ENCODE results near the gene CPED1.

Gene CPED1

DNA sequence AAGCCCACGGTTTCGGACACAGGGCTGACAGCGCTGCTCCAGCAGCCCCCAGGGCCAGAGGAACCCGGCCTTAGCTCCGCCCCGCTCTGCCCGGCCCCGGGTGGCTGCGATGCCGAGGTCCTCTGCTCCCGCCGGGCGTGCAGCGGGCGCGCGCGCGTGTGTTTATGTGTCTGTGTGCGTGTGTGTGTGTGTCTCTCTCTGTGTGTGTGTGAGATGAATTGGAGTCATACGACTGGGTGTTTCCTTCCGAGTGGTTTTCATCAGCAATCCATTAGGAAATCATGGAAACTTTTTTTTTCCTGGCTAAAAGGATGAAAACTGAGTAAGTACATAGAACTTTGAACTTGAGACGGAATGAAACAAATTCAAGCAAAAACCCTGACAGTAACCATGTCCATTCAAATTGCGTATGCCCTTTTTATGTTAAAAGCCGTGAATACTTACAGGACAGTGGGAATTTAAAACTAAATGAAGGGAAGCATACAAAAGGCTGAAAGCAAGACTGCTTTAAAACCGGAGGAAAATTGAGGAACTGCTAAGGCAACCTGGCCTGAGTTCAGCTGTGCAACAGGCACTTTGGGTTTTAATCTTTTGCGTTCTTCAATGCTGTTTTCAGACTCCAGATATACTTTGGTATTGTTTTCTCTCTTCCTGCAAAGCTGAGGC is at the start of gene CPED1:
TSS of gene CPED1 (plus strand) at position 121 of the 666 bp plus-strand sequence. CDS start 911 bp downstream, outside the sequence.
- DNase-seq (ENCODE audit: low spot score), result peak; percentile 67

GRCh38 chr7:120939345-120939744 is 49.2 kb upstream of the CPED1 start:
- DNase-seq (ENCODE audit: low spot score), result no peak

DNA sequence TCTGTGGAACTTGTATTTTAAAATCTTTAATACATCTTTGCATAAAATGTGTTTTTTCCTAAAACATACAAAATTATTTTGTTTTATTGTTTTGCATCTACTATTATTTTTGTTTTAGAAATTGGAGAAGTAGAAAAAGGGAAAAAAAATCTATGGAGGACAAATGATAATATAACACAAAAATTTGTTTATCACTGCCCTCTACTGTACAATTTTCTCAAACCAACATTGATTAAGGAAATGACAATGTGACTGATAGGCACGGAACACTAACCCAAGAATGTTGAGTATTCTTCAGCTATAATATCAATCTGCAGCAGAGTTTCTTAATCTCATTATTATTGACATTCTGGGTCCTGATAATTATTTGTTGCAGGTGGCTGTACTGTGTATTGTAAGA is 47.4 kb upstream of the CPED1 start:
- peak; percentile 33 for DNase-seq (ENCODE audit: low spot score)

- peak; percentile 42 for DNase-seq (ENCODE audit: low spot score)
These were observed 46.7 kb upstream of the CPED1 start for GRCh38 chr7:120941856-120942255.

GRCh38 chr7:120942861-120943260 is 45.6 kb upstream of the CPED1 start:
- no peak for DNase-seq (ENCODE audit: low spot score)

- DNase-seq (ENCODE audit: low spot score), result no peak
These were observed 43.5 kb upstream of the CPED1 start for GRCh38 chr7:120944826-120945562.

DNA sequence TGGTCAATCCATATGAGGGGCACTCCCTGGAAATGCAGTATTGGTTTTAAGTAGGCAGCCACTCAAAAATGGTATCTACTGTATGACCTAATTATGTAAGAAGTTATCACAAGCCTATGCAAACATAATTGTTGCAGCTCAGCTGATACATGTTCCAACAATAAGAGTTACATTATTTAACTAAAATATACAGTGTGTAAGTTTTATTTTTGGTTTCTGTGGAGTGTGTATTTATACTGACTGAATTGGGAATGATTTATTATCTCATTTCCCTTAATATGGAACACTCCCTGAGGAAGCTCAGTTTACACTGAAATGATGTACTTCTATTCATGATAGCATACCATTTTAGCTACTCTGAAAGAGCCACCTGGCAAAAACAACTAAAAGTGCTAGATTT is 40.5 kb upstream of the CPED1 start:
- no peak for DNase-seq (ENCODE audit: low spot score)

DNA sequence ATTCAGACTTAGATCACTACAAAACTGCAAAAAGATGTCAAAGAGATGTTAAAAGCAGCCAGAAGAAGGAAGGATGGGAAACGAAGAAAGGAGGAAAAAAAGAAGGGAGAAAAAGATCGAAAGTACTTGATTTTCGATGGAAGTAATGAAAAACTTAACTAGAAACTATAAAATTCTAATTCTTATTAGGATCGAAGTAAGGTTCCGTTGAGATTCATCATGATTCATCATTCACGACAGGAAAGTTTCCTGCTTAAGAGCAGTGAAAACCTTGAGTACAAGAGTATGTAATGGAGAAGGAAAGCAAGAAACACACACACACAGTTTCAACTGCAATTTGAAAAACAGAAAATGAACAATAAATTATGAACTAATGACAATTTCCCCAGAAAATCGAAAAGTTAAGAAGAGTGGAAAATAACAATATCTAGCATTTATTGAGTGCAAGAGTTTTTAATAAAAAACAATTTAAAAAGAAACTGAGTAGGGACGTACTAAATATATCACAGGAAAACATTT is 39.1 kb upstream of the CPED1 start:
- peak; percentile 16 for DNase-seq (ENCODE audit: low spot score)

GRCh38 chr7:120949998-120950538 is 38.4 kb upstream of the CPED1 start:
- no peak for DNase-seq (ENCODE audit: low spot score)

DNA sequence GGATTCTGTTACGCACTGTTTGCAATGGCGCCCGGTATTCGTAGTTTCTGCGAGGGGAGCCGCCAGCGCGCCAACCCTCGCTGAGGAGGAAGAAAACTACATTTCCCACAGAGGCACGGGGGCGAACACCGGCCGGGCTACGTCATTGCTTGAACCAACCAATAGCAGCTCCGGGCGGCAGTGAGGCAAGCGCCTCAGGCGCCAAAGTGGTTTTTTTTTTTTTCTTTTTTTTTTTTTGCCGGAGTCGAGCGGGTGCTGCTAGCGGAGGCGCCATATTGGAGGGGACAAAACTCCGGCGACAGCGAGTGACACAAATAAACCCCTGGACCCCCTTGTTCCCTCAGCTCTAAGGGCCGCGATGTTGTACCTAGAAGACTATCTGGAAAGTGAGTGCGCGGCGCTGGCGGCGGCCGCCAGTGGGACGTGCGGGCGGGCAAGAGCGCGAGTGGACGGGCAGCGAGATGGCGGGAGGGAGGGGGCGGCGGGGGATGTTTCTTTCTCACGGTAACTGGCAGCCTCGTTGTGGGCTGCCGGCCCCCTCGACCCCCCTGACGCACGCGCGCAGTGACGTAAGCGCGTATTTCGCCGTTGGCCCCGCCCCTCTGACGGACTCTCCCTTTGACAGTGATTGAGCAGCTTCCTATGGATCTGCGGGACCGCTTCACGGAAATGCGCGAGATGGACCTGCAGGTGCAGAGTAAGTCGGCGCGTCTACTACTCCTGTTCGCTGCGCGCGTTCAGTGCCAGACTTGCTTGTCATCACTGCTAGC is 37.8 kb upstream of the CPED1 start, which contains the start of gene ING3:
TSS of gene ING3 (plus strand) at position 239 of the 770 bp plus-strand sequence. CDS start at position 359, 120 bp downstream.
- peak; percentile 97 for DNase-seq (ENCODE audit: low spot score)

DNA sequence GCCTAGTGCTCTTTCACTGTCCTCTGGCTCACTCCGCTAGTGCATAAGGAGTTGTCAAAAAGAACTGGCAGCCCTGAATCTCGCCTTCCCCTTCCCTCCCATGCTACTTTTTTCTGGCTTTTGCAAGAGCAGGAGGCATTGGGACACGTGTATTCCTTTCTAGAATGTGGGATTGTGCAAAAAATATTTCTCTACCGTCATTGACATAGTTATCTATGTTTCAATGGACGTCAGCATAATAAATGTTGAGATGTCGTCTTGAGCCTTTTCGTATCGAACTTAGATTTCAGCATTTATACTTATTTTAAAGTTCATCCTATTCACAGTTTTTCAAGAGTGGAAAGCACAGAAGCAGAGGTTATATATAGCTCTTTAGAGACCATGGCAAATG is 37.2 kb upstream of the CPED1 start:
- no peak for DNase-seq (ENCODE audit: low spot score)

- no peak for DNase-seq (ENCODE audit: low spot score)
These were observed 36.7 kb upstream of the CPED1 start for GRCh38 chr7:120951826-120952225.

DNA sequence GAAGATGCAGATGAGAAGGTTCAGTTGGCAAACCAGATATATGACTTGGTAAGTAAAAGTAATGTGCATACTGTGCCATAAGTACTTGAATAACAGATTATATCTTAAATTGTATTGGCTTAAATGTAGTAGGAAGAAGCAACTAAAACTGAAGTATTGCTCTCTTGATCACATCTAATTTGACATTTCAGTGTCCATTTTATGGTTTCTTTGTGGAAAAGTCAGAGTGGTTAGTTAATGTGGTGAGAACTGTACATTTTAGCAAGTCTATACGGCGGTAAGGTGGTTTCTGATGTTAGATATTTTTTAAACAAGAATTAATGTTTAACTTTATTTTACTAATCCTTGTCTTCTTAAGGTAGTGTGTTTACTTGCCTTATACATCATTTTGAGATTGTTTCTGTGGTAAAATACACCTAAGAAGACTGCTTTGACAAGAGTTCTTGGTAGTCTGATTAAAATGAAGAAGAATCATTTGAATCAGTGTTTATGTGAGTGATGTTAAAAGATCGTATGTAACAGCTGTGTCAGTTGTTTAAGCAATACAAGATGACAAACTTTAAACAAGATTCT is 32.8 kb upstream of the CPED1 start:
- DNase-seq (ENCODE audit: low spot score), result no peak

- DNase-seq (ENCODE audit: low spot score), result no peak
These were observed 28.5 kb upstream of the CPED1 start for GRCh38 chr7:120959929-120960484.

GRCh38 chr7:120960714-120961113 is 27.8 kb upstream of the CPED1 start:
- no peak for DNase-seq (ENCODE audit: low spot score)

DNA sequence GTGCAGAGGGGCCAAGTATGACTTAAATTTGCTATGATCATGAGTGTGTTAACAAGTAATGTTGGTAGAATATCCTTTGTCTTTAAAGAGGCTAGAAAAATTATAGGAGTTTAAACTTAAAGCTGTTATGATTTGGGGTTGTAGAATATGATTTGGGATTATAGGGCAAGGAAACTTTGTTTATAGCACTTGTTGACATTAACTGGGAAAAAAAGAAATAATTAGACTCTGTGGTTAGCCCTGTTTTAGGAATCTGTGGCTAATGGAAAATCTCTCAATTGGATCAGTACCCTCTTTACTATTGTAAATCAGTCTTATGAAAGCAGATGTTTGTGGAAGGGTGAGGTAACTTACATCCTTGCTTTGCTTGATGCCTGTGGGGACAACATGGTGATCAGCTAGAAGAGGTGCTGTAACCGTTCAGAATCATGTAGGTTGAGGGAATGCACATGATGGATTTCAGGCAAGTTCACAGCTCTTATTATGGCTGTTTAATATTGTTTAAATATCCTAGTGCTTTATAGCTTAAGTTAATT is 26.8 kb upstream of the CPED1 start:
- no peak for DNase-seq (ENCODE audit: low spot score)

DNA sequence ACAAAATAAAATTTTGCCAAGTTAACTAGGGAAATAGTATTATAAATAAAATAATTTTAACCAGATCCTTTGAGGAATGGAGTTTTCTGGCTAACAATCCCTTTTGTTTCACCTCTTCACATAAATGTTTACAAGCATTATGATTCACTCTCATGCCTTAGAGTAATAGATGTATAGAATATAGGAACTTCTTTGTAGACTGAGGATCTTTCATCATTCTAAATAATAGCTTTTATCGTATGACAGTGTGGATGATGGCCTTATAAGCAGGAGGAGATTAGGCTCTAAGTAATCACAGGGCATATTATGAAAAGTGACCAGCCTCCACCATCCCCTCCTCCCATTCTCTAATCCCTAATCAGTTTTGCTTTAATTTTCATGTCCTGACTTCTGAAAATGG is 24.4 kb upstream of the CPED1 start:
- no peak for DNase-seq (ENCODE audit: low spot score)

DNA sequence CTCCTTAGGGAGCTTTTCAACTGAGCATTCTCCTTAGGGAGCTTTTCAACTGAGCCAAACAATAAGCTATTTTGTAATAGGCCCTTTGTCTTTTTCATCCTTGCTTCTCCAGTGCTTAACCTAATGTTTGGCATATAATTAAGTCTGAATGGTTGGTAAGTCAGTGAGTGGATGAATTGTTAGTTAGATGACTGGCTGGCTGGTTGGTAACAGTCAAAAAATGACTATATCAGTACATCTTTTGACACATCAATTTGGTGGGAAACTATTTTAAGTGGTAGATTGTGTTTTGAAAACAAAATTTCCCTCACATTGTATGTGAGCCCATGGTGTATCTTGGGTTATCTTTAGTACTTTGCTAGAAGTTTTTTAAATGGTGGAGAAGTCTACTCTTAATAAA is 21.6 kb upstream of the CPED1 start:
- DNase-seq (ENCODE audit: low spot score), result no peak

DNA sequence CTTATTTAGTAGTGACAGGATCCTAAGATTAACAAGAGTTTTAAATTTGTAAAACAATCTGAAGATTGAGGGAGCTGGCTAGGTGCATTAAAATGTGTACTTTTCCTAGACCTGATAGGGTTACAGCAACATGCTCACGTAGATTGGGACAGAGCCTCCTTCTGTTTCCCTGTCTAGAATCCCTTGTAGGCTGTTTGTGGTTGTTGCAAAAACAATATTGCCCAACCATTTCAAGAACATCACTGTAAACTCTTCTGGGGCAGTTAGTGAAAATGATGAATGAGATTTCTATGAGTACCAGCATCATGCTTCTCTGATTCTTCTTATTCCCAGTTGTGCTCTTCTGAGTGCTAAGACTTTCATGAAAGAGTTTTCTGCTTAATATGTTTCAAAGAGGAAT is 14.7 kb upstream of the CPED1 start:
- DNase-seq (ENCODE audit: low spot score), result no peak

DNA sequence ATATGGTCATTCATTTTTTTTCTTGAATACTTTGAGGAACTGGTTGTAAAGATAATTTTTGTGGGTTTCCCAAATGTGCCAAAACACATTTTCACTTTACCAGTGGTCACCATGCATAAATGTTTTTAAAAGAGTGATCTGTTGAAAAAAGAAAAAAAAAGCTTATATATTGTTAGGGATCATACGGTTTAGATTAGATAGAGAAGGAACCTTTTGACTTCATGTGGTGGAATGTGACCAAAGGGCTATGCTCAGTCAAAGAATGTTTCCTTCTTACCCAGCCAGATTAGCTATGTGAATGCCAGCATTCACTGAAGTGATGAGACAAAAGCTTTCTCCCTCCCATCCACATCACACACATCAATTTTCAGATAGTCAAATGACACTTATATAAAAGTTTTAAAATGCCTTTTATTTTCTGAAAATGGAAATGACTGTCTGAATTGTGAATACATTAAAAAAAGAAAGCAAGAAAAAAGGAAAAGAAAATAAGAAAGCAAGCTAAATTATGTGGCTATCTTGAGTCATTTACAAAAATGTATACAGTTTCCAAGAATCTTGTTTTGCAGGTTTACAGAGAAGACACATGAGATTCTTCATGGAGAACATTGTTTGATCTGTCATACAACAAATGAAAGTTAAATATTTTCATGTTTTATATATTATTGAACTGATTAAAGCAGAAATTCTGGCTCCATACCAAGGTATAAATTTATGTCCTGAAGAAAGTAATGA is 8.6 kb upstream of the CPED1 start:
- no peak for DNase-seq (ENCODE audit: low spot score)

DNA sequence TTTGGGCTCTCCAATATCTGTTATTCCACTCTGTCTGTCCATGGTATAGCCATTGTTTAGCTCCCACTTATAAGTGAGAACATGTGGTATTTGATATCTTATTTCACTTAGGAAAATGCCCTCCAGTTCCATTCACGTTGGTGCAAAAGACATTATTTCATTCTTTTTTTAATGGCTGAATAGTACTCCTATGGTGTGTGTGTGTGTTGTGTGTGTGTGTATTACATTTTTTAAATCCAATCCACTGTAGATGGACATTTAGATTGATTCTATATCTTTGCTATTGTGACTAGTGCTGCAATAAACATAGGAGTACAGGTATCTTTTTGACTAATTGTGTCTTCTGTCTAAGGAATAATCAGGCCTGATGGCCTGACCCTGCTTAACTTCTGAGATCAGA is 7.4 kb upstream of the CPED1 start:
- no peak for DNase-seq (ENCODE audit: low spot score)
